Epithelial cell of proximal tubule (primary cell): Measurements from ENCODE around the gene PTH1R. TPM values are rescaled to one million over a fixed set of nuclear protein-coding genes. Genes with fewer than 3 reads are reported as not detected.

Source experiments
- DNase-seq: peaks from one replicate; pipeline ENCODE4 v3.0.0-alpha.2; 2011; ENCODE audit warnings: low read depth
- H3K4me3 ChIP-seq: 2 replicates; pipeline ENCODE4 v1.5.1; 2011; ENCODE audit warnings: low read depth, mild to moderate bottlenecking, low read length
- CTCF ChIP-seq: conservative IDR thresholded peaks from 2 replicates; pipeline ENCODE4 v1.5.1; 2012; ENCODE audit warnings: low read depth, mild to moderate bottlenecking, low read length
- total RNA-seq: library from RNA; depleted of rRNA; stranded (reverse); fragments of >200 nt; gene quantifications from 2 replicates; pipeline ENCODE4 v1.2.3, GENCODE V29; 2015

The PTH1R gene
- total RNA-seq, 1 donor from 2014 or later = 11.5 TPM

- peak overlapping the region; percentile 59 for H3K4me3 ChIP-seq
- TF ChIP-seq CTCF = no peak
- no peak for DNase-seq
These were observed 32.1 kb upstream of the PTH1R start for GRCh38 chr3:46845397-46845859.

- peak; percentile 37 for TF ChIP-seq CTCF
- DNase-seq = no peak
- peak overlapping the region; percentile 59 for H3K4me3 ChIP-seq
These were observed 31.5 kb upstream of the PTH1R start for GRCh38 chr3:46845860-46846623.

GRCh38 chr3:46846624-46847542 is 30.6 kb upstream of the PTH1R start:
- DNase-seq = no peak
- peak overlapping the region; percentile 59 for H3K4me3 ChIP-seq
- no peak for TF ChIP-seq CTCF

- TF ChIP-seq CTCF = no peak
- no peak overlapping the region for H3K4me3 ChIP-seq
- DNase-seq = no peak
These were observed 29.8 kb upstream of the PTH1R start for GRCh38 chr3:46847744-46848143.

GRCh38 chr3:46848271-46849044 is 29.1 kb upstream of the PTH1R start:
- DNase-seq = no peak
- peak; percentile 60 for TF ChIP-seq CTCF
- H3K4me3 ChIP-seq = no peak overlapping the region

- TF ChIP-seq CTCF = no peak
- DNase-seq = no peak
These were observed 28.4 kb upstream of the PTH1R start for GRCh38 chr3:46849045-46849631.

More at GRCh38 chr3:46849045-46849631, 28.4 kb upstream of the PTH1R start:
- no peak overlapping the region for H3K4me3 ChIP-seq
